ENCODE data around the gene FMNL1.

DNA sequence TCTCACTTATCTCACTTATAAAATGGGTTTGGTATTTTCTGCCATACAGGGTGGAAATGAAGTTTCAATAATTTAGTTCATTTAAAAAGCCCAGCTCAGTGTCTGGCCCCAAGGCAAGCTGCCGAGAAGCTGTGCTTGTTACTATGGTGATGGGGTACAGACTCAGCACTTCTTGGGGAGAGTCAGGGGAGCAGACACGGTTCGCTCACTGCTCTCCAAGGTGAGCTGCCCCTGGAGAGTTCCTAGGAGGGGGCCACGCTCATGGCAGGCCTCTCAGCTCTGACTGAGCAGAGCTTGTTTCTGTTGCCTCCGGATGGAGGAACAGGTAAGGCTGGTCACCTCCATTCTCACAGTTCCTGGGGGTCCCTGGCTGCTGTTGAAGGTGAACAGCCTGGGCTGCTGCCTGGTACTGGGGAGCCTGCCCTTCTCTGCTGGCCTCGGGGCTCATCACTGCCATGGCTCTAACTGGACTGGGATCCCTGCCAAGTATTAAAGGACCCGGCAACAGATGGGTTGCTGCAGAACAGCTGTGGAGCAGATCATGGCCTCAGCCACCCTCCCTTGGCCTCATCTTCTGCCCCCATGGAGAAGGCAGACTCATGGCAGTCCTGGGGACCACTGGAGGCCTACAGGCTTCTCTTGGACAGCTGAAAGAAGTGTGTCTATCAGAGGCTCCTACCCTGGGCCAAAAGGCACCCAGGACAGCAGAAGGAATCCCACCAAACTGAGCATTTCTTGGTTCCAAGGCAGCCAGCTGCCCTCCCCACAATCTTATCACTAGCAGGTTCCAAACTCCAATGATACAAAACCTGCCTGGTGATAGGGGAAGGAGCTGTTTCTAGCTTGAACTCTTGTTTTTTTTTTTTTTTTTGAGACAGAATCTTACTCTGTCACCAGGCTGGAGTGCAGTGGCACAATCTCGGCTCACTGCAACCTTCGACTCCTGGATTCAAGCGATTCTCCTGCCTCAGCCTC lies 66.1 kb downstream of the FMNL1 start:
- TF ChIP-seq, protein P1, sequence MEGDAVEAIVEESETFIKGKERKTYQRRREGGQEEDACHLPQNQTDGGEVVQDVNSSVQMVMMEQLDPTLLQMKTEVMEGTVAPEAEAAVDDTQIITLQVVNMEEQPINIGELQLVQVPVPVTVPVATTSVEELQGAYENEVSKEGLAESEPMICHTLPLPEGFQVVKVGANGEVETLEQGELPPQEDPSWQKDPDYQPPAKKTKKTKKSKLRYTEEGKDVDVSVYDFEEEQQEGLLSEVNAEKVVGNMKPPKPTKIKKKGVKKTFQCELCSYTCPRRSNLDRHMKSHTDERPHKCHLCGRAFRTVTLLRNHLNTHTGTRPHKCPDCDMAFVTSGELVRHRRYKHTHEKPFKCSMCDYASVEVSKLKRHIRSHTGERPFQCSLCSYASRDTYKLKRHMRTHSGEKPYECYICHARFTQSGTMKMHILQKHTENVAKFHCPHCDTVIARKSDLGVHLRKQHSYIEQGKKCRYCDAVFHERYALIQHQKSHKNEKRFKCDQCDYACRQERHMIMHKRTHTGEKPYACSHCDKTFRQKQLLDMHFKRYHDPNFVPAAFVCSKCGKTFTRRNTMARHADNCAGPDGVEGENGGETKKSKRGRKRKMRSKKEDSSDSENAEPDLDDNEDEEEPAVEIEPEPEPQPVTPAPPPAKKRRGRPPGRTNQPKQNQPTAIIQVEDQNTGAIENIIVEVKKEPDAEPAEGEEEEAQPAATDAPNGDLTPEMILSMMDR (IDR thresholded peaks at IDR 0.05) = no peak
- no peak for TF ChIP-seq POLR2A (IDR thresholded peaks at IDR 0.05)
